ENCODE results near the gene CCL25.
A peak's percentile ranks its signal among the peaks of the same experiment; 100 is the strongest.

CCL25 gene

DNA sequence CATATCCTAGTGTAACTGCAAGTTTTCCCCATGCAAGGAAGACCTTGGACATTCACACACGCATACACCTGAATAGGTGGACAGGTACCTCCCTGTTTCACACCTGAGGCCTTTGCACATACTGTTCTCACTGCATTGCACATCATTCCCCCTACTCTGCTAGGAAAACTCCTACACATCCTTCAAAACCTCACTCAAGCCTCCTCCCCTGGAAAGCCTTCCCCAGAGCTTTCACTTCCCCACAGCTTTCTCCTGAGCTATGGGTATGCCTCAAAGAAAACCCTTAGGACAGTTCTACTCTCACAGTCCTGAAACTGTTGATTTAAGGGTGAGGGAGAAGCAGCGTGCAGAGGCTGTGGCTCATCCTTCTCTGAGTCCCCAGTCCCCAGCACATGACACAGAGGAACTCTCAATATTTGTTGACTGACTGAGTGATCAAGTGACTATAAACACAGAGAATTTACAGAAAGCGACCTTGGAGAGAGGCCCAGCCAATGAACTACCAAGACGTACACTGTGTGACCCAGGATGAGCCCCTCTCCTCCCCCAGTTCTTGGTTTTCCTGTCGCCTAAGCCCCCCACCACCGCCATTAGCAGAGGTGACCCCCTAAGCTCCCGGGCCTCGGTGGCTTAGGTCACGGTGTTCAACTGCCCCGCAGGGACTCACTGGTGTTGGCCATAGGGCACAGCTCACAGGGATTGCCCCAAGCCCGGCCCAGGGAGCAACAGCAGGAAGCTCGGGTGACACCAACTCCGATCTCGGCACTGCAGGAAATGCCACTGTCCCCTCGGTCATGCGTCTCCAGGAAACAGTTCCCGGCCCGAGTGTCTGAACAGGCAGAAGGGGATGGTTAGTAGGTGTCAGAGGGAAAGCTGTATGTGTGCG is 56.2 kb downstream of the CCL25 start:
- intact Hi-C loops (cut with DNase I): no loop called here

DNA sequence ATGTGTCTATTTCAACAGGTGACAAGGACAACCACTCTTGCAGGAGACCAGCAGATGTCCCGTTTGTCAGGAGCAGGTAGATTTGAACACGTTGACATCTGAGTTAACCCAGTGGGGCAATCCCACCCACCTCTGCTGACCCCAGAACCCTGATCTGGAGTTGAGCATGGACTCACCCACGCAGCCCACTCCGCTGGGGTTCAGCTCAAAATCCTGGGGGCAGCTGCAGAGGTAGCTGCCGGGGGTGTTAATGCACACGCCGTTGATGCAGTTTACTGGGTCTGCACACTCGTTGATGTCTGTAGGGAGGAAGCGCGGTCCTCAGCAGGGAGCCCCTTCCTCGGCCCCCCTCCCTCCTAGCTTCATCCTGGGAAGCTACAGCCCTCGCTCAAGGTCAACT is 56.9 kb downstream of the CCL25 start:
- peak in 2 of 10 donors; percentile 45 to 60 for DNase-seq
- intact Hi-C loops (cut with DNase I): no loop called here

More for the DNA sequence above, 56.2 kb downstream of the CCL25 start:
- DNase-seq: peak in 2 of 10 donors; percentile 46 to 63

DNA sequence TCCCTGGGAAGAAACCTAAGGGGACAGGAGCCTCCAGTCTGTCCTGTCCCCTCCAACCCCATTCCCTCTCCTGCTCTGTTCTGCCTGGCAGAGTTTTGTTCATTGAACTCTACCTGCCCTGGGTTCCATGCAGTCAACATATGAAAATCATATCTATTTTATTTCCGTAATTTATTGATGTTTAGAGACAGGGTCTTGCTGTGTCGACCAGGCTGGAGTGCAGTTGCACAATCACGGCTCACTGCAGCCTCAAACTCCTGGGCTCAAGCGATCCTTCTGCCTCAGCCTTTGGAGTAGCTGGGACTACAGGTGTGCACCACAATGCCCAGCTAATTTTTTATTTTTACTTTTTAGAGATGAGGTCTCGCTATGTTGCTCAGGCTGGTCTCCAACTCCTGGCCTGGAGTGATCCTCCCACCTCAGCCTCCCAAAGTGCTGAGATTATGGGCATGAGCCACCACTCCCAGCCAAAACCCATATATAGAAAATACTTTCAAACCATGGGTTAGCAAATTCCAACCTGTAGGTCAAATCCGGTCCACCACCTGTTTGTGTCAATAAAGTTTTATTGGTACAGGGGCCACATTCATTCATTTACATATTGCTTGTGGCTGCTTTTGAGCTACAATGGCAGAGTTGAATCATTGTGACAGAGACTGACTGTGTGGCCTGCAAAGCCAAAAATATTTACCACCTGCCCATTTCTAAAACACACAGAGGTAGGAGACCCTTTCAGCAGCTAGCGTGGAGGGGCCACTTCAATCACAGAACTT is 57.5 kb downstream of the CCL25 start:
- DNase-seq: peak in 2 of 10 donors; percentile 6 to 28
- intact Hi-C loops (cut with DNase I): no loop called here

DNA sequence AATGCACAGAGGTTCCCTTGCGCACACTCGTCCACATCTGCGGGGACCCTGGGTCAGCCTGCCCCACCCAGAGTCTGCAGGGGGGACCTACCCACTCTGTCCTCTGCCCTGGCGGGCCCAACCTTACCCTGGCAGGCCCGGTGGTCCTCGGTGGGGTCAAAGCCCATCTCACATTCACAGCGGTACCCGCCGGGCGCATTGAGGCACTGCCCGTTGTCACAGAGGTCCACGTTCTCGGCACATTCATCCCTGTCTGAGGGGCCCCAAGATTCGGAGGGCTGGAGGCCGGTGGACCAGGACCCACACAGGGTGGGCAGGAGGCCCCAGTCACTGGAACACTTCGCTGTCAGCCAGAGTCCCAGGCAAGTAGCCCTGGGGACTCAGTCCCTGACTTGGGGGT is 58.4 kb downstream of the CCL25 start:
- intact Hi-C loops (cut with DNase I): no loop called here
- DNase-seq: peak in 2 of 10 donors; percentile 77 to 79

- intact Hi-C loops (cut with DNase I): no loop called here
- peak in 1 of 10 donors; percentile 49 for DNase-seq
These were observed 58.8 kb downstream of the CCL25 start for GRCh38 chr19:8111376-8111775.

Data from posterior cingulate gyrus (tissue), 11 donors.